HepG2 (cell line): ENCODE results near the gene ADSL. TPM values are rescaled to one million over a fixed set of nuclear protein-coding genes. Genes with fewer than 3 reads are reported as not detected.
A peak's percentile ranks its signal among the peaks of the same experiment; 100 is the strongest.

ENCODE experiments used
- FOXO4 ChIP-seq: sonication (generic); formaldehyde crosslinking; conservative IDR thresholded peaks from 2 replicates; pipeline ENCODE4 v1.8.1; 2023; ENCODE audit warnings: missing genetic modification reagents
- LCORL ChIP-seq, 2 experiments: fragments of 450-650 bp in 1 of 2; sonication (generic) in 1 of 2; formaldehyde crosslinking in 1 of 2; IDR thresholded peaks; 2 replicates each; pipeline versions ENCODE4 v1.5.0 to v1.6.1; 2017 to 2020; ENCODE audit warnings: antibody characterized with exemption in 1 of 2, missing genetic modification reagents in 1 of 2
- MAZ ChIP-seq, 2 experiments: sonication (generic) in 1 of 2; formaldehyde crosslinking in 1 of 2; IDR thresholded peaks; 2 replicates each; pipeline versions ENCODE4 v1.5.0 to v1.6.1; 2012 to 2020; ENCODE audit warnings: low read depth in 2 of 2, mild to moderate bottlenecking in 2 of 2, borderline replicate concordance in 1 of 2, improper control_type of control experiment in 1 of 2, low read length in 1 of 2, missing genetic modification reagents in 1 of 2, moderate library complexity in 1 of 2
- RELA ChIP-seq: sonication (generic); formaldehyde crosslinking; IDR thresholded peaks from 2 replicates; pipeline ENCODE4 v1.4.0; 2020; ENCODE audit warnings: missing genetic modification reagents
- SAFB2 ChIP-seq: sonication (generic); formaldehyde crosslinking; IDR thresholded peaks from 2 replicates; pipeline ENCODE4 v1.5.1; 2020; ENCODE audit warnings: missing genetic modification reagents, low read depth, mild to moderate bottlenecking, borderline replicate concordance
- TFDP2 ChIP-seq: sonication (generic); formaldehyde crosslinking; IDR thresholded peaks from 2 replicates; pipeline ENCODE4 v1.4.0; 2020; ENCODE audit warnings: missing genetic modification reagents
- THAP9 ChIP-seq: sonication (generic); formaldehyde crosslinking; IDR thresholded peaks from 2 replicates; pipeline ENCODE4; 2020; ENCODE audit warnings: missing genetic modification reagents, mild to moderate bottlenecking, borderline replicate concordance
- TSC22D2 ChIP-seq: sonication (generic); formaldehyde crosslinking; IDR thresholded peaks from 2 replicates; pipeline ENCODE4 v1.5.1; 2020; ENCODE audit warnings: missing genetic modification reagents, mild to moderate bottlenecking, borderline replicate concordance
- YY1 ChIP-seq: IDR thresholded peaks from 2 replicates; pipeline ENCODE4 v1.6.1; 2011; ENCODE audit warnings: low read length, low read depth, moderate library complexity, mild to moderate bottlenecking; ENCODE audit not compliant: insufficient read depth, insufficient replicate concordance
- ZBTB43 ChIP-seq: sonication (generic); formaldehyde crosslinking; conservative IDR thresholded peaks from 2 replicates; pipeline ENCODE4 v1.4.0; 2020; ENCODE audit warnings: missing genetic modification reagents
- ZBTB8A ChIP-seq: sonication (generic); formaldehyde crosslinking; IDR thresholded peaks from 2 replicates; pipeline ENCODE4 v1.4.0; 2020; ENCODE audit warnings: mild to moderate bottlenecking, low read depth, missing genetic modification reagents, borderline replicate concordance
- ZNF234 ChIP-seq: sonication (generic); formaldehyde crosslinking; conservative IDR thresholded peaks from 2 replicates; pipeline ENCODE4 v1.5.1; 2020; ENCODE audit warnings: mild to moderate bottlenecking, missing genetic modification reagents
- ZNF30 ChIP-seq: sonication (generic); formaldehyde crosslinking; IDR thresholded peaks from 2 replicates; pipeline ENCODE4 v1.5.0; 2020; ENCODE audit warnings: mild to moderate bottlenecking, missing genetic modification reagents
- ZNF614 ChIP-seq: IDR thresholded peaks from 2 replicates; pipeline ENCODE4 v1.6.1; 2018; ENCODE audit warnings: missing biosample characterization, missing genetic modification reagents, inconsistent platforms, borderline replicate concordance
- ZNF639 ChIP-seq: conservative IDR thresholded peaks from 2 replicates; pipeline ENCODE4 v1.6.1; 2018; ENCODE audit warnings: missing genetic modification reagents
- ZNF720 ChIP-seq: sonication (generic); formaldehyde crosslinking; IDR thresholded peaks from 2 replicates; pipeline ENCODE4 v1.4.0; 2020; ENCODE audit warnings: missing genetic modification reagents
- ZNF724P ChIP-seq: sonication (generic); formaldehyde crosslinking; IDR thresholded peaks from 2 replicates; pipeline ENCODE4 v1.8.0; 2022; ENCODE audit warnings: missing genetic modification reagents, borderline replicate concordance
- ZNF878 ChIP-seq: sonication (generic); formaldehyde crosslinking; IDR thresholded peaks from 2 replicates; pipeline ENCODE4 v1.8.1; 2023; ENCODE audit warnings: mild to moderate bottlenecking, missing genetic modification reagents, moderate library complexity
- polyA plus RNA-seq, 8 experiments: library from polyadenylated mRNA; depleted of rRNA in 3 of 8; stranded (reverse) in 7 of 8; unstranded in 1 of 8; fragments of >200 nt; fragmentation: Illumina TruSeq in 4 of 8; extraction: Trizol in 4 of 8; gene quantifications; 2 replicates each; pipeline versions ENCODE4 v1.2.1 to v1.2.3, GENCODE V29; 2011 to 2016; ENCODE audit warnings: low read depth in 4 of 8, missing spikeins in 1 of 8, mixed read lengths in 1 of 8; ENCODE audit not compliant: insufficient read depth in 1 of 8
- total RNA-seq, 5 experiments: library from RNA; depleted of rRNA; stranded (reverse); fragments of >200 nt; fragmentation: Illumina TruSeq; extraction: Trizol; gene quantifications; 2 replicates each; pipeline ENCODE4 v1.2.3, GENCODE V29; 2016; ENCODE audit warnings: low read depth in 1 of 5

Gene ADSL
- total and polyA plus RNA-seq, 2 of the 13 experiments (the other 11 are each of a cell fraction or from before 2014, with no cell fraction given): 123 to 174 TPM

GRCh38 chr22:40346185-40347118 is at the start of gene ADSL (continued):
- peak; percentile 72; the same call in 1 of the 2 replicates for TF ChIP-seq ZNF639 (CRISPR knock-in tag)
- TF ChIP-seq MAZ (IDR thresholded peaks at IDR 0.05; ENCODE audit: borderline replicate concordance, low read depth, low read length): peak; percentile 73; the same call in 1 of the 2 replicates
- TF ChIP-seq MAZ (CRISPR knock-in tag; IDR thresholded peaks at IDR 0.05; ENCODE audit: low read depth): peak; percentile 88
- TF ChIP-seq ZNF878 (CRISPR knock-in tag): 0 out of 2 replicates have a peak, but pooled peaks have one; percentile 81
- 0 out of 2 replicates have a peak, but pooled peaks have one; percentile 83 for TF ChIP-seq ZBTB8A
- TF ChIP-seq ZBTB43 (CRISPR knock-in tag): no peak
- 0 out of 2 replicates have a peak, but pooled peaks have one; percentile 43 for TF ChIP-seq ZNF30 (CRISPR knock-in tag)
- peak; percentile 77; the same call in 1 of the 2 replicates for TF ChIP-seq ZNF724P (CRISPR knock-in tag)
- peak; percentile 81; the same call in 1 of the 2 replicates for TF ChIP-seq SAFB2 (CRISPR knock-in tag)
- TF ChIP-seq THAP9 (CRISPR knock-in tag): peak; percentile 90; the same call in 1 of the 2 replicates
- TF ChIP-seq RELA (CRISPR knock-in tag): peak; percentile 74; the same call in 1 of the 2 replicates
- peak; percentile 94 for TF ChIP-seq TSC22D2 (CRISPR knock-in tag)
- no peak for TF ChIP-seq FOXO4 (CRISPR knock-in tag)
- peak; percentile 82 for TF ChIP-seq TFDP2 (CRISPR knock-in tag)
- TF ChIP-seq ZNF720 (CRISPR knock-in tag): no peak
- TF ChIP-seq YY1: peak; percentile 84
- TF ChIP-seq LCORL (IDR thresholded peaks at IDR 0.05): no peak
- TF ChIP-seq LCORL (CRISPR knock-in tag; IDR thresholded peaks at IDR 0.05): peak; percentile 75
- peak; percentile 96; the same call in 1 of the 2 replicates for TF ChIP-seq ZNF614 (CRISPR knock-in tag)
- TF ChIP-seq ZNF234 (CRISPR knock-in tag): no peak
